Motor neuron (in vitro differentiated cells): ENCODE results near the gene AGPAT4. TPM values are rescaled to one million over a fixed set of nuclear protein-coding genes. Genes with fewer than 3 reads are reported as not detected.

Experiments used
- ATAC-seq, 8 experiments: fragments of 200-7000 bp; cut with Tn5 transposase; replicated peaks in 6 of 8; 2 replicates each; pipeline ENCODE4 v1.8.0; 2021; ENCODE audit warnings: mild to moderate bottlenecking in 8 of 8, moderate library complexity in 8 of 8
- H3K27ac ChIP-seq, 2 donors: fragments of 250-450 bp; sonication (Bioruptor Pico); 2 replicates each; pipeline ENCODE4 v1.9.0; 2021; ENCODE audit warnings: antibody characterized with exemption in 2 of 2, mild to moderate bottlenecking in 2 of 2, moderate library complexity in 1 of 2
- H3K4me1 ChIP-seq, 2 donors: fragments of 250-450 bp; sonication (Bioruptor Pico); replicated peaks in 1 of 2; 2 replicates each; pipeline ENCODE4 v1.6.1; 2021; ENCODE audit warnings: antibody characterized with exemption in 2 of 2, mild to moderate bottlenecking in 2 of 2, moderate library complexity in 1 of 2
- H3K4me3 ChIP-seq, 5 donors: fragments of 250-450 bp; sonication (Bioruptor Pico); 2 replicates each; pipeline ENCODE4 v1.9.0; 2021; ENCODE audit warnings: antibody characterized with exemption in 5 of 5, mild to moderate bottlenecking in 5 of 5, moderate library complexity in 4 of 5
- WGBS, 10 experiments: fragments of 450-650 bp; shearing (Covaris generic); methylation state at CpG; one replicate each; pipeline ENCODE4 v1.0.0; 2022; 5-methylcytosine and 5-hydroxymethylcytosine counted together
- in situ Hi-C, 9 experiments: fragments of 400-800 bp; cut with MboI; loops; one replicate each; pipeline ENCODE4 v1.15.0; 2021; ENCODE audit warnings: low sequenced_read_pairs in 9 of 9, low pct_unique_long_range_greater_than_20kb in 2 of 9; ENCODE audit not compliant: unreplicated experiment in 9 of 9
- total RNA-seq, 8 experiments: library from RNA; unstranded; fragments of 300-600 nt; gene quantifications; 2 replicates each; pipeline versions ENCODE4 v1.2.3 to v1.2.4, GENCODE V29; 2022

AGPAT4 gene
- total RNA-seq, 8 experiments from 2014 or later = 2.1 to 42.2 (median 18.6) TPM

GRCh38 chr6:161274488-161274858 is 612 bp upstream of the AGPAT4 start:
- ATAC-seq = peak in 6 of 8 experiments; percentile 1 to 6 (median 2)
- Histone ChIP-seq H3K4me1 (peaks cover 15 to 19% of the 10 kb centered on the region in 2 donors), H3K27ac (peak overlapping the region; percentile 71 to 92), H3K4me3 (peak overlapping the region; percentile 49 to 71 (median 55))
- in situ Hi-C loops = no loop called here
- WGBS, 10 experiments = 0 to 23% (median 10%) methylated on average over 1 to 7 of the region's 8 CpGs; no CpG with 5 or more reads in 2 of the 10 experiments

GRCh38 chr6:161273274-161273751 is 548 bp downstream of the AGPAT4 start:
- H3K4me1 ChIP-seq = peaks cover 15 to 19% of the 10 kb centered on the region in 2 donors
- 0 to 10% methylated on average over 2 to 4 of the region's 11 CpGs; no CpG with 5 or more reads in 8 of the 10 experiments for WGBS, 10 experiments
- H3K4me3 ChIP-seq = peak overlapping the region; percentile 49 to 71 (median 55)
- ATAC-seq = peak; percentile 9 to 56 (median 30)
- in situ Hi-C loops = no loop called here
- H3K27ac ChIP-seq = peak overlapping the region; percentile 77 to 92

DNA sequence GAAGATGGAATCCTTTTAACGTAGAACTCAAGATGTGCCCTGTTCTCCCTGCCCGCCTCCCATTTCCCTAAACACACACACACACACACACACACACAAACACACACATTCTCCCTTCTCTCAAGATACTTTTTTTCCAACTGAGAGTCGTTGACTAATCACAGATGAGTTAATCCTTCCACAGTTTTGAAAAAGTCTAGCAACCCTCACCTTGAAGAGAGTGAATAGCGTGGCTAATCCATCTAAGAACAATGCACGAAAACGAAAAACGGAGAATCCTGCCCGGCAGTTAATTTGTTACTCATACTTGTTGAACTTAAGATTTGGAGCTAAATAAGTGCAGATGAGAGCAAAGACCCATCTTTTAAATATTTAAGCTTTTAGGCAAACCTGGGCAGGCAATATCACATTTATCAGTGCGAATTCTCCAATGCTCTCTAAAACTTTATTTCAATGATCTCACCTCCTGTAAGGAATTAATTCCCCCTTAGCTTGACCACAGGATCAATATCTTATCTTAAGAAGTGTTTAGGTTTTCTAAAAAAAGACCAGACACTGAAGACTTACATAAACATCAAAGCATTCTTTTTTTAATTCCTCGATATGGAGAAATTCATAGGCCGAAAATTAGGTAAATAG is 1.1 kb downstream of the AGPAT4 start:
- ATAC-seq = no peak
- 0 to 23% (median 2%) methylated on average over 1 to 11 of the region's 11 CpGs; no CpG with 5 or more reads in 1 of the 10 experiments for WGBS, 10 experiments
- Histone ChIP-seq H3K4me1 (peaks cover 15 to 19% of the 10 kb centered on the region in 2 donors), H3K4me3 (peak overlapping the region; percentile 49 to 71 (median 55)), H3K27ac (peak overlapping the region; percentile 77 to 92)
- in situ Hi-C loops = no loop called here

- in situ Hi-C loops = no loop called here
- no peak for ATAC-seq
- 39 to 85% (median 63%) methylated on average over 1 to 7 of the region's 8 CpGs for WGBS, 10 experiments
- Histone ChIP-seq H3K4me3 (peak overlapping the region; percentile 49 to 71 (median 55)), H3K4me1 (peaks cover 20 to 27% of the 10 kb centered on the region in 2 donors), H3K27ac (no peak overlapping the region)
These were observed 2.4 kb downstream of the AGPAT4 start for GRCh38 chr6:161271343-161272030.

DNA sequence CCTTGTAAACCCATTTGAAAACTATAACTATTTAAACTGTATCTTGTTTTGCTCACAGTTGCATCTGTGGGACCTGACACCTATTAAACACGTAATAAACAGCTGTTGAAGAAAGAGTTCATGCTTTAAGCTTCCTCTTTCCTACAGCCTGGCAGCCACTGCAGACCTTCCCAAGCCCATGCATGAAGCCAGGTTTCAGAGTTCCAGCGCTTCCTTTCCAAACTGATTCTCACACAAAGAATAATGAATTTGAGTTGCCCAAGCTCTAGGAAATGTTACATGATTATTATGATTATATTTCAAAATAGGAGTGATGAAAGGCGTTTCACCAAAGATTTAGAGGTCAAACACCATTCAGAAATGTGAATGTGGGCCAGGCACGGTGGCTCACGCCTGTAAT is 3.7 kb downstream of the AGPAT4 start:
- 87 to 100% (median 100%) methylated on average over 2 to 5 of the region's 5 CpGs; no CpG with 5 or more reads in 1 of the 10 experiments for WGBS, 10 experiments
- Histone ChIP-seq H3K4me1 (peaks cover 26 to 34% of the 10 kb centered on the region in 2 donors), H3K4me3 (no peak overlapping the region), H3K27ac (no peak overlapping the region)
- in situ Hi-C loops = no loop called here
- no peak for ATAC-seq

DNA sequence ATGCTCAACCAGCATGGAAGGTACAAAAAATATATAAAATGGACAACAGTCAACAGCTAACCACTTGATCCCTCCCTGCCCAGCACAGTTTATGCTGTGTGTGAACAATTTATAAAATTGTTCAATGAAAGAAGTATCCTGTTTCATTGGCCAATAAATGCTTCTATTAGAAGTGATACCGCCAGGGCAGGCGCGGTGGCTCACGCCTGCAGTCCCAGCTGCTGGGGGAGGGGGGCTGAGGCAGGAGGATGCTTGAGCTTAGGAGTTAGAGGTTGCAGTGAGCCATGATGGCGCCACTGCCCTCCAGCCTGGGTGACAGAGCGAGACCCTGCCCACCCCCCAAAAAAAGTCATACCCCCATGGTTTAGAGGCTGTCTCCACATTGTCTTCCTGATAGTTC is 4.6 kb downstream of the AGPAT4 start:
- no peak overlapping the region for H3K4me3 ChIP-seq
- no peak for ATAC-seq
- 80 to 100% (median 100%) methylated on average over 1 to 6 of the region's 6 CpGs; no CpG with 5 or more reads in 6 of the 10 experiments for WGBS, 10 experiments
- no peak overlapping the region for H3K27ac ChIP-seq
- in situ Hi-C loops = no loop called here
- H3K4me1 ChIP-seq = peaks cover 20 to 30% of the 10 kb centered on the region in 2 donors

DNA sequence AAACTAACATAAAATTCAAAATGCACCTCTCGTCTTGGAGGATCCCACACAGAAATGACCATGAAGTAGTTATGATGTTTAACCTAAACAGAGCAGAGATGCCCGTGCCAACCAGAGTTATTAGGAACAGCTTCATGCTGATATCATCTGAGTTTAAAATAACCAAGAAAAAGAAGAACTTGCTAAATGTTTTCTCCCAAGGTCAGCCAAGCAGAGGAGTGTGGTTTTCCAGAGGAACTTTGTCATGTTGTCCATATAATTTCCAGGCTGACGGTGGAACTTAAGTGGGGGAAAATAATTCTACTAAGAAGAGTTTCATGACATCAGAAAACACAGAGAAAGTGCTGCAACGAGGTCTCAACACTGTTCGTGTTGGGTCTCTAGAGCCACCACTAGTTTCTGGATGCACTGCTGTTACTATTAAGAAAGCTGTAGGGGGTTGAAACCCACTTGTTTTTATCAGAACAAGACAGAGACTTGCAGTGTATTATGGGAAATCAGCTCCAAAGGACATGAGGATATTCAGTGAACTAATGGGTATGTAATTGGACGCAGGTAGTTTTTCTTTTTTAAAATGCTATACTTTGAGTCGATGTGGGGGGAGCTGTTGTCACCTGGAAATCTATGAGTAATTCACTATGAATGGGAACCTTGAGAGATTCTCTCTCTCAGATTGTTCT is 5.2 kb downstream of the AGPAT4 start:
- WGBS, 10 experiments = 68 to 100% (median 90%) methylated on average over 2 to 5 of the region's 7 CpGs; no CpG with 5 or more reads in 1 of the 10 experiments
- in situ Hi-C loops = no loop called here

DNA sequence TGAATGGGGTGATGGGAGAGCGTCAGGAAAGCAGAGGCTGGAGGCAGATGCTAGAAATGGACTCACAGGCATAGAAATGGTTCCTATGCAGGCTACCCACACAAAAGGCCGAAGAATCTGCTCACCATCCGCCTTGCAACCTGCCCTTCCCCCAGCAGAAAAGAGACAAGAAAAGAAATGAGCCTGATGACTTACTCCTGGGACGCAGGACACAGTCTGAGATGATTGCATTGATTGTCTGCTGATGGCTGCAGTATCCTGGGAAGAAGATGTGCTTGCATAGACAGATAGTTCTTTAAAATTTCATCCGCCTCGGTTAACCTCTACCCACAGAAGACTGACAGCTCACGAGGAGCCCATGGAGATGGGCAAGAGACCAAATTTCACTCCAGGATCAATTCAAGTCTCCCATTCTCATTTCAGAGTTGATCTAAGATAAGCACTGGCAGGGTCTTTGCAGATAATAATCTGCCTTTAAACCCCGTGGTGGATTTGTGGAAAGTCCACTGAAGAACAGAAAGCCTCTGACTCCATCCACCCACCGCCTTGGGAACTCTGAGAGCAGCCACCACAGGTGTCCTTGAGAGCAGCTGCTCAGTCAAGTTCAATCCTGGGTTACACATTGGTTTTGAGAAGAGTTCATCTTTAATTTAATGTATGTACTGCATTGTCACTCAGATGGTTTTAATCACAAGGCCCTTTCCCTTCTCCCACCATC is 7.2 kb downstream of the AGPAT4 start:
- WGBS, 10 experiments = 88 to 100% (median 90%) methylated on average over 1 to 8 of the region's 9 CpGs; no CpG with 5 or more reads in 3 of the 10 experiments
- Histone ChIP-seq H3K27ac (peak overlapping the region; percentile 45 to 61), H3K4me3 (no peak overlapping the region), H3K4me1 (peaks cover 20 to 26% of the 10 kb centered on the region in 2 donors)
- in situ Hi-C loops = no loop called here
- peak in 5 of 8 experiments; percentile 36 to 71 (median 52) for ATAC-seq

More for the DNA sequence above, 5.2 kb downstream of the AGPAT4 start:
- Histone ChIP-seq H3K4me1 (peaks cover 20 to 30% of the 10 kb centered on the region in 2 donors), H3K4me3 (no peak overlapping the region), H3K27ac (no peak overlapping the region)
- ATAC-seq = no peak

DNA sequence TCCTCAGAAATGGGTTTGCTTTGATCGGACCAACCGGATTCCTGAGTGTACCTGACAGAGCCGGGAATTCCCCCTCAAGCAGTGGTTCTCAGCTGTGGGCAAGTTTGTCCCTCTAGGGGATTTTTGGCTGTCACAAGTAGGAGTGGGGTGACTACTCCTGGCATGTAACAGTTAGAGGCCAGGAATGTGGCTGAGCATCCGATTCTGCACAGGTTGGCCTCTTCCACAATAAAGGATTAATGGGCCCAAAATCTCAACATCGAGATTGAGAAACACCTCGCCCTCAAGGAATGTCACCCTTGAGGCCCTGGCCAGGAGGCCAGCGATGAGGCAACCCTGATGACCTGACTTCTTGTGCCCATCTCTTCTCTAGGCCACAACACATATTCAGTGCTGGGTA is 7.9 kb downstream of the AGPAT4 start:
- H3K4me1 ChIP-seq = peaks cover 13 to 26% of the 10 kb centered on the region in 2 donors
- H3K27ac ChIP-seq = peak overlapping the region; percentile 45 to 61
- ATAC-seq = no peak
- in situ Hi-C loops = no loop called here
- no peak overlapping the region for H3K4me3 ChIP-seq
- 70 to 100% (median 99%) methylated on average over 1 to 7 of the region's 7 CpGs; no CpG with 5 or more reads in 2 of the 10 experiments for WGBS, 10 experiments

DNA sequence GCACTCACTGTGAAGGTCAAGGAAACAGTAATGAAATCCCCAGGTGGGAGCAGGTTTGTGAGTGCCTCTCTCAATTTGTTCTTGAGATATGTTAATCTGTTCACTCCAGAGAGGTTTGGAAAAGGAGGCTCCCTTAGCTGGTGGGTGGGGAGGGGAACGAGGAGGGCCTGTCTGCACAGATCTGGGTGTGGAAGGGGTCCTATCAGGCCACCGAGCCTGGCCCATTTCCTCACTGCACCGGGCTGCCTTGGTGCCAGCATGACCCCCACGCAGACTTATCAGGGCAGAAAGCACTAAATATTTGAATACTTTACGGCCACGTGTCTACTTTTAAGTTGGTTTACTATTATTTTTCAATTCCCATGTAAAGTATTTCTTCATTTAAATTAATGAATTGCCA is 8.3 kb downstream of the AGPAT4 start:
- in situ Hi-C loops = no loop called here
- Histone ChIP-seq H3K4me3 (no peak overlapping the region), H3K27ac (no peak overlapping the region), H3K4me1 (peaks cover 12 to 23% of the 10 kb centered on the region in 2 donors)
- no peak for ATAC-seq
- WGBS, 10 experiments = 91 to 100% (median 100%) methylated on average over 1 to 6 of the region's 6 CpGs; no CpG with 5 or more reads in 4 of the 10 experiments

GRCh38 chr6:161264181-161264580 is 9.7 kb downstream of the AGPAT4 start:
- 57 to 100% (median 90%) methylated on average over 1 to 4 of the region's 8 CpGs; no CpG with 5 or more reads in 3 of the 10 experiments for WGBS, 10 experiments
- Histone ChIP-seq H3K4me3 (no peak overlapping the region), H3K4me1 (peaks cover 12 to 22% of the 10 kb centered on the region in 2 donors), H3K27ac (no peak overlapping the region)
- ATAC-seq = no peak
- in situ Hi-C loops = no loop called here

- Histone ChIP-seq H3K4me3 (no peak overlapping the region), H3K4me1 (peaks cover 9 to 17% of the 10 kb centered on the region in 2 donors), H3K27ac (no peak overlapping the region)
- in situ Hi-C loops = no loop called here
- 80 to 100% methylated on average over 1 of the region's 3 CpGs; no CpG with 5 or more reads in 8 of the 10 experiments for whole genome bisulfite sequencing, 10 experiments
- ATAC-seq = peak in 2 of 8 experiments; percentile 7 to 18
These were observed 12.0 kb downstream of the AGPAT4 start for GRCh38 chr6:161261816-161262215.
